Stimulated activated CD8-positive, alpha-beta memory T cell treated with anti-CD3 and anti-CD28 coated beads, Interleukin-15, amount 100 ng/mL, for 1 hour (primary cell): ENCODE data around the gene ARHGDIA.

Experiments
- DNase-seq: peaks from one replicate; pipeline ENCODE4 v3.0.0-alpha.2; 2020; ENCODE audit warnings: low read depth

The ARHGDIA gene

DNA sequence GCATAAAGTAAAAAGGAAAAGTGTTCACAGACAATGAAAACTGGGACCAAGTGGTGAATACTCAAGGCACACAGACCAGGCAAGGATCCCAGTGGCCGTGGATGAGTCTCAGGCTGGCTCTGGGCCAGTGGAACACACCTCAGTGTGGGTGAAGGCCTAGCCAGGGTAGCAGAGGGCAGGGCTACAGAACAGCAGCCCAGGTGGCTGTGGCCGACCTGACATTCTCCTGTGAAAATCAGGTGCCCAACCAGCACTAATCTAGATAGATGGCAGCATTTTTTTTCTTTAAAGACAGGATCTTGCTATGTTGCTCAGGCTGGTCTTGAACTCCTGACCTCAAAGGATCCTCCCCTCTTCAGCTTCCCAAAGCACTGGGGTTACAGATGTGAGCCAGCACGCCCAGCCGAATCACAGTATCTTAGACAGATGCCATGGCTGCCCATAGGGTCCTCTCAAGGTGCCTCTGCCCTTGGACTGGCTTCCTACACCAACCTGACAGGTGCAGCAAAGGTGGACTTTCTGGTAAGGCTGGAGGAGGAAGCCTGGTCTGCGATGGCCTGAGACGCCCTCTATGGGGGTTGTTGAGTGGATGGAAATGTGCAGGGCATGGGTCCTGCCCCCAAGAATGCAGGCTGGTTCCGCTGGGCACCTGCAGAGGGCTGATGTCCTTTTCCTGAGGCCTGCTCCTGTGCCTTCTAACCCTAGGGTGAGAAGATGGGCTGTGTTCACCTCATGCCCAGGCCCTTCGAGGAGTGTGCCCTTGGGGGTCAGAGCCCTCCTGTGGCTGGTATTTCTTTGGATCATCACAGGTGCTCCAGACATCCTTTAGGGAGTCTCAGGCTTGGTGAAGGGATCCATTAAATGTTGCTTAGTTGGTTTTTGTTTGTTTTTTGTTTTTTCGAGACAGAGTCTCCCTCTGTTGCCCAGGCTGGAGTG, 7.0 kb downstream of the ARHGDIA start:
- DNase-seq: no peak

DNA sequence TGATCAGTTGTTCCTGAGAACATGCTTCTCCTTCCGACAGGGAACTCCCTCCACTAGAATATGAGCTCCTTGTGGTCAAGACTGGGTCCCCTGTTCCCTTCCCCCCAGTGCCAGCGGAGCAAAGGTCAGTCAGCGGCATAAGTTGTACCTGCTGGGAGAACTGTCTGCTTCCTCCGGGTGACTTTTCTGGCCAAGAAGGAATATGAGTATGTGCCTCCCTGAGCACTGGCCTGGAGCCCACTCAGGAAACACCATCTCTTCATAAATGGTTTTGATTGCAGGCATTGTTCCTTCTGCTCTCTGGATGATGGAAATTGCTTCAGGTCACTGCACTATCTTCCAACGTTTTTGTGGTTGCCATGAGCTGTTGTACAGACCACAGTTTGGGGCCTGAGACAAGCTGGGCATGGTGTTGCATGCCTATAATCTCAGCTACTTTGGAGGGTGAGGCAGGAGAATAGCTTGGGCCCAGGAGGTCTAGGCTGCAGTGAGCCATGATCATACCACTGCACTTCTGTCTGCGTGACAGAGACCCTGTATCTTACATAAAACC, 7.9 kb downstream of the ARHGDIA start:
- no peak for DNase-seq

DNA sequence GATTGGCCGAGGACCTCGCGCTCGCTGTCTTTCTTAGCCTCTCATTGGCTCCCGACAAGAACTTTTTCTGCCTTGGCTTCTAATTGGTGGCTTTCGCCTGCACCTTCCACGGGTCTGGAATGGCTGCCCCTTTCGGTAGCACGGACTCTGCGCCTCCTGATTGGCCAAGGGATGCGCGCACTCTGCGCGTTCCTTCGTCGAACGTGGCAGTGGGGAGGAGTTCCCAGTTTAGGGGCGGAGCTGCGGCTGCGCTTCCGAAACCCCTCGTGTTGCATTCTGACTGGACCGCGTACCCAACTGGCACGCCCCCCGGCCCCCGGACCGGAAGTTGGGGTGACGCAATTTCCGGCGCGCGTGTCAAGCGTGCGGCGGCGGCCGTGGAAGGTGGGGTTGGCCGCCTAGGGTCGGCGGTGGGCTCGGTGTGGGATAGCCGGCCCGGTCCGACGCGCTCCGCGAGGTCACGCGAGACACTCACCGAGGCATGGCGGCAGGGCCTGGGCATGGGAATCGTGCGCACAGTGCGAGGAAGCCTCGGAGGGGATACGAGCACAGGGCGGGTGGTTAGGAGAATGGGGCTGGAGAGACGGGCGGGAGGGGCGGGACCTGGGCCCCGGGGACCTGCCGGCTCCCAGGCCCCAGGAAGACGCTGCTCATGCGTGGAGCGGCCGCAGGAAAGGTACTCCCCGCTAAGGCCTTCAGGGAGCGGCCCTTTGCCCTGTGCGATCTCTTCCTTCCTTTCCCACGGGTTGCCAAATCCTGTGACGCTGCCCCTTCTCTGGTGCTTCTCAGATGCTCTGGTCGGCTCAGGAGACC, 10.2 kb downstream of the ARHGDIA start:
- peak; percentile 97 for DNase-seq

DNA sequence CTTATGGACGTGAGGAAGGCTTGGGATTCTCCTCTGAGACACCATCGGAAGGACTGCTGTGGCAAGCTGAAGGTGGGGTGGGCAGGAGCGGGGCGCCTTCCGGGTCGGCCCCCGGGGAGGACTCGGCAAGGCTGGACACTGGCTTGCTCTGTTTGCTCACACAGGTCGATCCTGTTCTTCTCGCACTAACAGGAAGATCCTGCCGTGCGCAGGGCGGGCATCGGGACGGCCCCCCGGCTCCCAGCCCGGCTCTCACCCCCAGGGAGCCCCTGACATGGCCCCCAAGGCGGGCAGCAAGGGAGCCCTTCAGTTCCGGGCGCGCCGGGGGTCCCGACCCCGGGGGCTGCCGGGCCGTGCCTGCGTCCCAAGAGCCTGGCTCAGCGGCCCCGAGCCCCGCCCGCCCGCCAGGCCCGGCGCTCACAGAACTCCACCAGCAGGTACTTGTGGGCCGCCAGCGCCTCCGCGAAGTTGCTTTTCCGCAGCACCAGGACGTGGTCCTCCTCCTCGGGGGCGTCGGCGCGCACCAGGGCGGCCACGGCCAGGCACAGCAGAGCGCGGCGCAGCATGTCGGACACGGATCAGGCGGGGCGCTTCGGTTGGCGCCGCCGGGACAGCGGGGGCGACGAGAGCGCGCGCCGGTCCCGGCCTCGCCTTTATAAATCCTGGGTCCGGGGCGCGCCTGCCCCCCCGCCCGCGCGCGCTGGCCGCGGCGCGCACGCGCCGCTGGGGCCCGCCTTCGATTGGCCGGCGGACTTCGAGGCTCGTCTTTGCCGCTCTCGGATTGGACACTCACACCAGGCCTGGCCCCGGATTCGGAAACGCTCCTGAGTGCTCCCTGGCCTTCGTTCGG, 11.0 kb downstream of the ARHGDIA start, which contains the start of gene P4HB:
P4HB (minus strand) TSS at position 630 of the 850 bp plus-strand sequence; CDS start at position 566, 64 bp downstream.
- DNase-seq: no peak

DNA sequence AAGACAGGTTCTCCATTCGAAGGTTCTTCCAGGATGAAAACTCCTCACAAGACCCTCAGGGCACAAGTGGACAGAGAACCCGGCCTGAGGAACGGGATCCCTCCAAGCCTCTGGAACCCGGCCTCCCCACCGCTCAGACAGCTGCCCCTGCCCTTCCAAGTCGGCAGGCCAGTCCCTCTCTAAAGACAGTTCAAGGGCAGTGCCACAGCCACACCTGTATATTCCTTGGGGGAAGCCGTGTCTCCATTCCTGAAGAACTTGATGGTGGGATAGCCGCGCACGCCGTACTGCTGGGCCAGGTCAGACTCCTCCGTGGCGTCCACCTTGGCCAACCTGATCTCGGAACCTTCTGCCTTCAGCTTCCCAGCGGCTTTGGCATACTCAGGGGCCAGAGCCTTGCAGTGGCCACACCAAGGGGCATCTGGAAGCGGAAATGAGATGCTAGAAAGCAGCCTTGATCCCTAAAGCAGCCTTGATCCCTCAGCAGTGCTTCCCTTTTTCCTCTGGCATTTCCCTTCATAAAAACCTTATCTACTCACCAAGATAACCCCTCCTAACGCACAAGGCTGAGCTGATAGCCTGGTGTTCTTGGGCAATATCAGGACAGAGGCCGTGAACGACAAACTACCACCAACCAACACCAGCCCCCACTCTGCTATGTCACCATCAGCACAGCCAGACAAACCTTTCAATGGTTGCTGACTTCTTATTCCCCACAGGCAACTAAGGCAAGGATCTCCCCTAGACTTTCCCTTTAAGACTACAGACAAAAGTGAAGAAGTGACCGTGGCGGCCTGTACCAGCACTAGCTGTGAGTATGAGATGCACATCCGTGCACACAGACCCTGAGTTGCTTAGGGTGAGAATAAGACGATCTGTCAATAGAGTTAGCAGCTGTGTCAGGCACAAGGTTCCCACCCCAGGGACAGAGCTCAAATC, 11.9 kb downstream of the ARHGDIA start:
- DNase-seq: no peak

DNA sequence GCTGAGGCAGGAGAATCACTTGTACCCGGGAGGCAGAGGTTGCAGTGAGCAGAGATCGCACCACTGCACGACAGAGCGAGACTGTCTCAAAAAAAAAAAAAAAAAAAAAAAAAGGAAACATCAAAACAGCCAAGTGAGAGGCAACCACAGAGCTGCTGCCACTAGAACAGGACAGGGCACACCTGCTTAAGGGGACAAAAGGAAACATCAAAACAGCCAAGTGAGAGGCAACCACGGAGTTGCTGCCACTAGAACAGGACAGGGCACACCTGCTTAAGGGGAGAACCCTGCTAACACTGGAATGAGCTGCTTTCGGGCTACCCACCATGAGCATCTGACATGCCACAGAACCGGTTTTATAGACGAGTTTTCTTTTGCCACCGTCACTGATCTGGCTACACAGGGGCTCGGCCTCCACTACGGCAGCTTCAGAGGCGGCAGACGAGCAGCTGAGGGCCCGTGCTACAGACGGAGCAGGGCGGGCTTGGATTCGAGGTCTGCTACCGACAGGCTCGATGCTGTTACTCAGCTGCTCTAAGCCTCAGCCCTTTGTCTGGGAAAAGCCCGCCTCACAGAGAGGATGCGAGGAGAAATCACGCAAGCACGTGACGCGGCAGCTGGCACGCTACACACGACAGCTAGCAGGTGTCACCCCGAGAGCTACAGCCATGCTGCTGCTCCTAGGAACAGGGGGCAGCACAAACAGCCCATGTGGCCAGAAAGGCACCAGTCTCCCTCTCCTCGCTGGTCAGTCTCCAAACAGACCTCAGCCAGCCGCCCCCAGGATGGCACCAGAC, 12.8 kb downstream of the ARHGDIA start:
- no peak for DNase-seq

DNA sequence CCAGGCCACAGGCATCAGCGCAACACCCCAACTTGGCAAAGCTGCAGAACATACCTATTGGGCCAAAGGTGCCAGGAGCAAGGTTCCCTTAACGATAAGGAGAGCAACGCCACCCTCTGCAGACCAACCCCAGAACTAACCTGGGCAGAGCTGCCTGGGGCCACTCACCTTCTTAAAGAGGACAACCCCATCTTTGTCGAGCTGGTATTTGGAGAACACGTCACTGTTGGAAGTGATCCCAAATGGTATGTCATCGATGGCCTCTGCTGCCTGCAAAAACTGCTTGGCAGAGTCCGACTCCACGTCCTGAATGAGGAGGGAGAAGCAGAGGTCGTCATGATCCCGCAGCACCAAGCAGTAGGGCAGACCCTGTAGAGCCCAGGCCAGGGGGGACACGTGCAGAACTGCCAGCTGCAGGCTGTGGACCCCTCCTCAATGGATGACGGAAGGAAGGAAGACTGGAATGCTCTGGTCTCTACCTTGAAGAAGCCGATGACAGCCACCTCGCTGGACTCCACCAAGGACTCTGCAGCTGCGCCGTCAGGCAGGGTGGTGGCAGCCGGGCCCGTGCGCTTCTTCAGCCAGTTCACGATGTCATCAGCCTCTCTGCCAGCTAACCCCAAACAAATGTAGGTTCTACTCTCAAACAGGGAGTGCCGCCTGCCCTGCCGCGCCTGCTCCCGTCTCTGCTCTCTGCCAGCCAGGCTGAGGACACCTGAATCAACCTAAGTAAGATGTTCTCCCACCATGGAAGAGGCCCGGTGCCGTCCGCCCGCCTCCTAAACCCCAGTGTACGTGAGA, 16.0 kb downstream of the ARHGDIA start:
- DNase-seq: no peak

DNA sequence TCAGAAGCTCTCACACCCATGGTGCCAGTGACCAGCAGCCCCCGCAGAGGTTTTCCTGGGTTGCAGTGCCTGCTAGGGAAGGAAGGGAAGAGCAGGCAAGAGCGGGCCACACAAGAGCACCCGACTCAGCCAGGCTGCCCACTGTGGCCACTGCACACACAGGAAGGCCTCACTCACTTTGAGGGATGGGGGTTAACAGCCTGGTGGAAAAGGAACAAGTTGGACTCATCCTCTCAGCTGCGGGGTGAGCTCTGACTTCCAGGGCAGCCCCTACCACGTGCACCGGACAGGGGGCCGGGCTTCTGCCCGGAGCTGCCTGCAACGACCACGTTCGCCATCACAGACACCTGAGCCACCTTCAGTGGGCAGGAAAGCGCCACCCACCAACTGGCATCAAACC, 18.9 kb downstream of the ARHGDIA start:
- DNase-seq: no peak

DNA sequence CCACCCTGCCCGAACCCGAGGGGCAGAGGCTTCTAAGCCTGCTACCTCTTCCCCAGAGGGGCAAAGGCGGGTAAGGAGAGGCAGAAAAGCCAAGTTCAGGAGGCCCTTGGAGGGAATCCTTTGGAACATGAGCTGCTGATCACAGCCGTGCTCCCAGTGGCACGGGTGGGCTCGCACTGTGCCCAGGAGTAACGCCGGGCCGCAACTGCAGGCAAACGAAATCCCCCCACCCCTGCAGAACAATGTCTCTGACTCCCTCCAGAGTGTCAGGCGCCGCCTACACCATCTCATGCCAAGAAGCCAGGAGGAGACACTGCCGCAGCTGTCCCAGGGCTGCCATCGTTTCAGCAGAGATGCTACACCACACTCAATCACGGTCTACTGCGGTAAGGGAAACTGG, 19.7 kb downstream of the ARHGDIA start:
- no peak for DNase-seq

DNA sequence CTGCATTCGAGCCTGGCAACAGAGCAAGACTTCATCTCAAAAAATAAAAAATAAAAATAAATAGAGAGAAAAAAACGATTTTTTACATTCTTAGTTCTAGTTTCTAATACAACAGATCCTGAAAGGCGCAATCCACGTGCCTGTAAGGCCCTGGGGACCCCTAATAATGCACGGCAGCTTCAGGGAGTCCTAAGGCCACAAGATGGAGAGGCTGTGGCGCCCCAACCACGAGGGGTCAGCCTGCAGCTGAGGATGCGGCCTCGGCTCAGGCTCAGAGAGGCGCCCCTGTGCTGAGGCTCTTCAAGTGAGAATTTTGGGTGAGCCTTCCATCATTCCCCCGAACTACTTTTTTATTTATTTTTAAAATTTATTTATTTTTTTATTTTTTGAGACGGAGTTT, 21.7 kb downstream of the ARHGDIA start:
- DNase-seq: no peak

DNA sequence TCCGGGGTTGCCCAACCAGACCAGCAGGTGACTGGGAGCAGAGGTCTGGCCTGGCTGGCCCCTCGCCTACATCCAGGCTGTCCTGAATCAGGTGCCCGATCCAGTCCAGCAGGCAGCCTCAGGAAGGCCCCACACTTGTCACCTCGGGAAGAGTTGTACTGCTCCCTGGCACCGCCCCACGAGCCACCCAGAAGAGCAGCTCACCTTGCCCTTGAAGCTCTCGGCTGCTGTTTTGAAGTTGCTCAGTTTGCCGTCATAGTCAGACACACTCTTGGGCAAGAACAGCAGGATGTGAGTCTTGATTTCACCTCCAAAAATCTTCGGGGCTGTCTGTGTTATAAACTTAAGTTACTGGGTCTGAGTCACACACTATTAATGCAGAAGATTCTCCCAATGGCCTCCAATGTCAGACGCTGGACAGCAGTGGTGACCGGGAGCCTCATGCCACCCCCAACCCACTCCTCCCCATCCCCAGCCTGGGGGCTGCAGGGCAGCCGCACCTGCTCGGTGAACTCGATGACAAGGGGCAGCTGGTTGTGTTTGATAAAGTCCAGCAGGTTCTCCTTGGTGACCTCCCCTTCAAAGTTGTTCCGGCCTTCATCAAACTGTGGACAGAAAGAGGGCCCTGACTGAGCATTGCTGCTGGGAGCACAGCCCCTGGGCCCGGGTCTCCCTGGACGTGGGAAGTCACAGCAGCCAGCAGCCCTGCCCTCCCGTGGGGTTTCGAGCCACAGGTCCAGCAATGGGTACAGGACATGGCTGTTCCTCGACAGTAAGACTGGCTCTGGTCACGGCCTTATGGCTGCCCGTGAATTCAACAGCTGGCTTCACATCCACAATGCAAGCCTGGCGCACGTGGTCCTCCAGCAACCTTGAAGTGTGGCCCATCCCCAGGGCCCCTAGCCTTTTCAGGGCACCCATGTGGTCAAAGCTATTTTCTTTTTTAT, 24.1 kb downstream of the ARHGDIA start:
- no peak for DNase-seq

DNA sequence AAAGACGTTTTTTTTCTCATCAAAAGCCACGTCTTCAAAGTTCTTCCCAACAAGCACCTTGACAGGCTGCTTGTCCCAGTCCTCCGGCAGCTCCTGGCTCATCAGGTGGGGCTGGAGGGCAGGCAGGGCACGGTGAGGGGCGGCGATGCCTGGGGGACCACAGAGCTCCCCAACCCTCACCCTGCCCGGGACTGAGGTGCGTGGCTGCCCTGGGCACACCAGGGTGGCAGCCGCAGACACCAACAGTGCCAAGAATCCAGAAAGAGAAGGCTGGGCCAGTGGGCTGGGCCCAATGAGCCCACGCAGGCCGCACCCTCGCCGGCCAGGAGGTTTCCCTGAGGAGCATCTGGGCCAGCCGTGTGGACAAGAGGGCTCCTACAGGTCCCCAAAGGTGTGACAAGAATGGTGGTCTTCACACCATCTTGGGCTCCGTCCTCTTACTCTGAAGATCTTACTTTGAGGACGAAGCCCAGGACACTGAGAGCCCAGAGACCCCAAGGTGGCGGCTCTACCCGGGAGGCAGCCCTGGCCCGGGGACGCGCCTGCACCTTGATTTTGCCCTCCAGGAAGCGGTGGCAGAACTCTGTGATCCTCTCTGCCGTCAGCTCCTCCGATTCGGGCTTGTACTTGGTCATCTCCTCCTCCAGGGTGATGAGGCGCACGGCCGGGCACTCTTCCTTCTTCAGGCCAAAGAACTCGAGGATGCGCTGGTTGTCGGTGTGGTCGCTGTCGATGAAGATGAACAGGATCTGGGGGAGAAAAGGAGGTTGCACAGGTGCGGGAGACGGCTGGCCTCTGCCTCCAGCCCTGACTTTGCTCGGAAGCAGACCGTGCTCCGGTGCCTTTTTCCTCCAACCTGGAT, 25.0 kb downstream of the ARHGDIA start:
- DNase-seq: no peak

DNA sequence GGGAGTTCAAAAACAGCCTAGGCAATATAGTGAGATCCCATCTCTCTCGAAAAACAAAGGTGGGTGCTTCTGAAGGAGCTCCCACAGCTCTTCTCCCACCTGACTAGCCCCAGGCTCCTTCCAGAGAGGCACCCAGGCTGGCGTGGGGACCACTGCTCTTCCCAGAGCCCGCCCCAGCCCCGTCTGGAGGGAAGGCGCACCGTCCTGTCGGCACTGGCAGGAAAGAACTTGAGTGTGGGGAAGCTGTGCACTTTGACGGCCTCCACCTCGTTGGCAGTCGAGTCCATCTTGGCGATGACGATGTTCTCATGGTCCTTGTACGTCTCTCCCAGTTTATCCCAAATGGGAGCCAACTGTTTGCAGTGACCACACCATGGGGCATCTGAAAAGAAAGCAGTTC, 25.8 kb downstream of the ARHGDIA start:
- DNase-seq: no peak

DNA sequence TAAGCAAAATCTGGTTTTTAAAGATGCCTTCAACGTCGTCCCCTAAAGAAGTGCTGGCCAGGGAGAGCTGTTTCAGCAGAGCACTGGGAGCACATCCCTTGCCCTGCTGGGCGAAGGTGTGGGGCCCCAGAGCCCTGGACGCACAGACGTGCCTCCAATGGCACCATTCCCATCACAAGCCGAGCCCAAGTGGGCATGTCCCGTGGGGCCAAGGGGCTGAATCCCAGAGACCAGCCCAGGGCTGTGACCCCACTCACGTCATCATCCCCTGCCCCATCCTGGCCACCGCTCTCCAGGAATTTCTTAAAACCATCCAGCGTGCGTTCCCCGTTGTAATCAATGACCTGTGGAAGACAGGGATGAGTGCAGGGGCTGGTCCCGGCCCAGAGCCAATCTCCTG, 26.2 kb downstream of the ARHGDIA start:
- DNase-seq: no peak

DNA sequence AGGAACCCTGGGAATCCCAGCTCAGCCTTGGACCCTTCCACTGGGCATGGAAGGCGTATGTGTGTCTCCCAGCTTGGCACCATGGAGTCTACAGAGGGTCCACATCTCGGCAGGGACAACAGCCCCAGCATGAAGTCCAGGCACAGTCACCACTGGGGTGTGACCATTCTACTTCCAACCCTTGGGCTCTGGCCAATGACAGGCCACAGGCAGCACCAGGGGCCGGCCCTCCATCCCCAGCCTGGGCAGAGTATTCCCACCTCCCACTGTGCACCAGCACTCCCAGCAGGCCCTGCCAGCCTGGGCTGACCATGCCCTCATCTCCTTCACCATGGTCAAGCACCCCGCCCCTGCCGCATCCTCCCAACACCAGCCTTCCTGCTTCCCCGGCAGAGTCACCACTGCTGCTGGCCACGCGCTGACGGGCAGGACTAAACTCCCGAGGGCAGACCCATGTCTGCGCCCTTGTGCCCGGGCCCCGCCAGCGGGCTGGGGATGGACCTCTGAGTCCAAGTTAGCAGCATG, 26.7 kb downstream of the ARHGDIA start:
- no peak for DNase-seq

DNA sequence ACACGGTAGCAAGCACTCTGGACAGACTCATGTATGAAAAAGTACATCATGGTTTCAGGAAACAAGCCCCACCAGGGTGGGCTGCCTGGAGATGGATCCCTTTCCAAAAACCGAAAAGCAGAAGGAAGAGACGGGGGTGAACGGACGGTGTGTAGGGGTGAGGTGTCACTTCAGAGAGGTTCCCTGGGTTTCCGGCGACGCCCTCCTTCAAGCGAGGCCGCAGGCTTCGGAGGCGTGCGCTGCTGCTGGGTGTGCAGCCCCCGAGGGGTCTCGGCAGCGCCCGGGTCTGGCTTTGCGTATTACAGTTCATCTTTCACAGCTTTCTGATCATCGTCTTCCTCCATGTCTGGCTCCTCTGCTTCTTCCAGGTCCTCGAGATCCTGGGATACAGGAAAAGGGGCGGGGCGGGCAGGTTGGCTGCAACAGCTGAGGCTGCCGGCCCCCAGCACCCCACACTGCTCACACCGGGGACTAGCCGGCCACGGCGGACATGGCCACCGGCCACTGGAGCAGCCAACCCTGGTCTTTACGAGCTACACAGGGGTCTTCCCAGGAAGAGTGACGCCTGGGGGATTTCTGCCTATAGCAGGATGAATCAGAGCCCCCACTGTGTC, 27.3 kb downstream of the ARHGDIA start:
- DNase-seq: no peak
